ENCODE data around the gene IMPG1.
A peak's percentile ranks its signal among the peaks of the same experiment; 100 is the strongest.

IMPG1 gene

DNA sequence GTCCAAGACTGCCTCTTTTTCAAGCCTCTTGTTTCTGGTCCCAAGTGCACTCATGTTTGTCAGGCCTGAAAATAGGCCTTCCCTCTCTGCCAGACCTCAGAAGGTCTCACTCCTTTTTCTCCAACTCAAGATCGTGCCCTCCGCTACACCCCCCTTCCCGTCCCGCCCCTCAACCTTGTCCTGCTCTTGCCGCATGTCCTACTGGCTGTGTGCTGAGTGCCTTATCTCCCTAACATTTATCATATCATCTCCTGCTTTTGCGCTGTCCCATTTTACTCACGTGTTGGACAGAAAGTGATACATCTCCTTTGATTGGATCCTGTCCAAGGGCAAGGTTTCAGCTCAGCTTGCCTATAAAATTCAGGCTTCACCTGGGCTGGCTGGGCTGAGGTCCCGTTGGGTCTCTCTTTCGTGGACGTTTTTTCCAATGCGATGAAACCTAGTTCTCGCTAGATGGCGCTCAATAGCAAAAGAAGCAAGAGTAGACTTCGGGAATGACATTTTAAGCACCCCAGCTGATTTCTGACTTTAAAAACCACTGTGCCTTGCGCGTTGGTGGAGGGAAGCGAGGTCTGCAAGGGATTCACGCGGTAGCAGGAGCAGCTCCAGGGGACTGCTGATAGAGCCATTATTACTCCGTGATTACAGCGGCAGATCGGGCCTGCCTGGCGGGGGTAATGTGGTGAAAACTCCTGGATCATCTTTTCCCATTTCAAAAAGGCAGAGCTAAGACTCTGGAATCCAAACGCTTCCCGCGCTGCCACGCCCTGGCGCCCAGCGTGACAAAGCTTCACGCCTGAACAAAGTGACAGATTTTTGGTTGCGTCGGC lies 137.6 kb downstream of the IMPG1 start:
- Histone ChIP-seq H3K9me3 (ENCODE audit: control insufficient read depth in 1 of 2, low read length in 2 of 2) (no peaks in the 10 kb centered on the region), H3K27ac (ENCODE audit: low read depth, low read length) (no peak overlapping the region), H3K4me3 (ENCODE audit: low read depth in 1 of 2, low read length in 2 of 2) (peak overlapping the region; percentile 59 to 65), H3K4me1 (ENCODE audit: control insufficient read depth in 1 of 2, insufficient read depth in 2 of 2, low read length in 2 of 2) (peaks cover 8 to 11% of the 10 kb centered on the region in 2 donors), H3K27me3 (ENCODE audit: control insufficient read depth in 1 of 2, insufficient read depth in 2 of 2, low read length in 2 of 2) (peaks cover 4 to 9% of the 10 kb centered on the region in 2 donors), H3K36me3 (ENCODE audit: control insufficient read depth in 1 of 2, insufficient read depth in 2 of 2, low read length in 2 of 2) (no peaks in the 10 kb centered on the region), H3K9ac (ENCODE audit: low read depth in 1 of 2, low read length in 2 of 2) (no peak overlapping the region)

GRCh38 chr6:75933387-75933975 lies 139.0 kb downstream of the IMPG1 start:
- Histone ChIP-seq H3K9me3 (ENCODE audit: control insufficient read depth in 1 of 2, low read length in 2 of 2) (no peaks in the 10 kb centered on the region), H3K27ac (ENCODE audit: low read depth, low read length) (no peak overlapping the region), H3K36me3 (ENCODE audit: control insufficient read depth in 1 of 2, insufficient read depth in 2 of 2, low read length in 2 of 2) (no peaks in the 10 kb centered on the region), H3K4me1 (ENCODE audit: control insufficient read depth in 1 of 2, insufficient read depth in 2 of 2, low read length in 2 of 2) (peaks cover 8 to 11% of the 10 kb centered on the region in 2 donors), H3K9ac (ENCODE audit: low read depth in 1 of 2, low read length in 2 of 2) (no peak overlapping the region), H3K27me3 (ENCODE audit: control insufficient read depth in 1 of 2, insufficient read depth in 2 of 2, low read length in 2 of 2) (peaks cover 4 to 9% of the 10 kb centered on the region in 2 donors), H3K4me3 (ENCODE audit: low read depth in 1 of 2, low read length in 2 of 2) (no peak overlapping the region)

DNA sequence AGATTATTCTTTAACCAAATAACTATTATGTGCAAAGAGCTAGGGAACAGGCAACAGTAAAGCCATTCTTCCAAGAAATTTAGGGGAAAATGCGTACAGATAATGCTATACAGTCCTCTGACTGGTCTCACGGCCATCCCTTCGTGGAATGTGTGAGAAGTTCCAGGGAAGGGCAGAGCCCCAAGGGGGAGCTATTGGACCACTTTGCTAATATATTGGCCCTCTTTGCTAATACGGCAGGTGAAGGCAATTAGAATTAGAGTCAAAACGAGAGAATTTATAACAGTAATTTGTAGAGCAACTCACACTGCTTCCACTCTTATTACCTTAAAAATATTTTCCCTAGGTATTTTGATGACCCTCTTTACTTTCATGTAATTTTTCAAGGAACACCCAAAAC lies 140.4 kb downstream of the IMPG1 start:
- Histone ChIP-seq H3K27ac (ENCODE audit: low read depth, low read length) (no peak overlapping the region), H3K9me3 (ENCODE audit: control insufficient read depth in 1 of 2, low read length in 2 of 2) (no peaks in the 10 kb centered on the region), H3K9ac (ENCODE audit: low read depth in 1 of 2, low read length in 2 of 2) (no peak overlapping the region), H3K4me3 (ENCODE audit: low read depth in 1 of 2, low read length in 2 of 2) (no peak overlapping the region), H3K27me3 (ENCODE audit: control insufficient read depth in 1 of 2, insufficient read depth in 2 of 2, low read length in 2 of 2) (peaks cover 4 to 9% of the 10 kb centered on the region in 2 donors), H3K36me3 (ENCODE audit: control insufficient read depth in 1 of 2, insufficient read depth in 2 of 2, low read length in 2 of 2) (no peaks in the 10 kb centered on the region), H3K4me1 (ENCODE audit: control insufficient read depth in 1 of 2, insufficient read depth in 2 of 2, low read length in 2 of 2) (peaks cover 8 to 11% of the 10 kb centered on the region in 2 donors)

- no peaks in the 10 kb centered on the region for H3K36me3 ChIP-seq (ENCODE audit: control insufficient read depth in 1 of 2, insufficient read depth in 2 of 2, low read length in 2 of 2)
- H3K9ac ChIP-seq (ENCODE audit: low read depth in 1 of 2, low read length in 2 of 2): no peak overlapping the region
- H3K9me3 ChIP-seq (ENCODE audit: control insufficient read depth in 1 of 2, low read length in 2 of 2): no peaks in the 10 kb centered on the region
- peaks cover 4 to 9% of the 10 kb centered on the region in 2 donors for H3K27me3 ChIP-seq (ENCODE audit: control insufficient read depth in 1 of 2, insufficient read depth in 2 of 2, low read length in 2 of 2)
- H3K4me3 ChIP-seq (ENCODE audit: low read depth in 1 of 2, low read length in 2 of 2): no peak overlapping the region
- peaks cover 8 to 11% of the 10 kb centered on the region in 2 donors for H3K4me1 ChIP-seq (ENCODE audit: control insufficient read depth in 1 of 2, insufficient read depth in 2 of 2, low read length in 2 of 2)
- no peak overlapping the region for H3K27ac ChIP-seq (ENCODE audit: low read depth, low read length)
Observed at GRCh38 chr6:75931011-75931680, 141.3 kb downstream of the IMPG1 start.

DNA sequence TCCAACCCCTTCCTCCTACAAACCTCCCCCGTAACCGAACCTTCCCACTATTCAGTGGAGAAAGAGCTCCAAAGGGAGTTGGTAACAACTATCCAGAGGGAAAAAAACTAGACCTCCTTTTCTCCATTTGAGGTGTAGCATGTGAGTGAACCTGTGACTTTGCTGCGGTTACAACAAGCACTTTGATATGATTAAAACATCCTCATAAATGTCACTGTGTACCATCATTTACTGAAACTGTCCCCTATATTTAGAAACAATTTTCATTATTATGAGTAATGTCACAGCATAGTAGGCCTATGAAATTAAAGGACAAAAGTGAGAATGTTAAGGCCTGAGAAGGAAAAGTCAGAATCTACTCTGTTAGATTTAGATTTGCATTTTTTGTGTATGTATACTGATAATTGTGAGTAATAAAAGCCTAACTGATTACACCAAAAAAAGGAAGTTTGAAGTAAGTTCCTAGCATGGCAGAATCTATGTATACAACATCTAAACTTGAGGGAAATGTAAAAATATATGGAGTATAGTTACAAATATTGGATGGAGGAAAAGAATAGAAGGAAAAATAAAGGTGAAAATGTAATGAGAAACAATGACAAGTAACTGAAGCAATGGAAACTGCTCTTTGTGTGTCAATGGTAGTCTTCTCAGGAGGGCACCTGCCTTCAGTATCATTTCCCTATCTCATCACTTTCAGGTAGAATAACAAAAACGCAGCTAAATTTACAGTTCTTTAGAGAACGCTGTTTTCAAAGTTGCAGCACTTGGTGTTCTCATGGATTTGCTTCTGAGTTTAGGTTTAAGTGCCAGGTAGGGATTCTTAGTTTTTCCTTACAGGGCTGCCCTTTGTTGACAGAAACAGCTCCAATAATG lies 145.9 kb downstream of the IMPG1 start:
- Histone ChIP-seq H3K9me3 (ENCODE audit: control insufficient read depth in 1 of 2, low read length in 2 of 2) (no peaks in the 10 kb centered on the region), H3K4me3 (ENCODE audit: low read depth in 1 of 2, low read length in 2 of 2) (no peak overlapping the region), H3K9ac (ENCODE audit: low read depth in 1 of 2, low read length in 2 of 2) (no peak overlapping the region), H3K27me3 (ENCODE audit: control insufficient read depth in 1 of 2, insufficient read depth in 2 of 2, low read length in 2 of 2) (no peaks in the 10 kb centered on the region), H3K27ac (ENCODE audit: low read depth, low read length) (no peak overlapping the region), H3K4me1 (ENCODE audit: control insufficient read depth in 1 of 2, insufficient read depth in 2 of 2, low read length in 2 of 2) (no peaks in the 10 kb centered on the region), H3K36me3 (ENCODE audit: control insufficient read depth in 1 of 2, insufficient read depth in 2 of 2, low read length in 2 of 2) (peaks cover 0 to 4% of the 10 kb centered on the region in 2 donors)

GRCh38 chr6:75922226-75922625 lies 150.2 kb downstream of the IMPG1 start:
- H3K27me3 ChIP-seq (ENCODE audit: control insufficient read depth in 1 of 2, insufficient read depth in 2 of 2, low read length in 2 of 2): no peaks in the 10 kb centered on the region
- no peaks in the 10 kb centered on the region for H3K9me3 ChIP-seq (ENCODE audit: control insufficient read depth in 1 of 2, low read length in 2 of 2)
- H3K9ac ChIP-seq (ENCODE audit: low read depth in 1 of 2, low read length in 2 of 2): no peak overlapping the region
- H3K4me3 ChIP-seq (ENCODE audit: low read depth in 1 of 2, low read length in 2 of 2): no peak overlapping the region
- H3K36me3 ChIP-seq (ENCODE audit: control insufficient read depth in 1 of 2, insufficient read depth in 2 of 2, low read length in 2 of 2): peaks cover 5 to 21% of the 10 kb centered on the region in 2 donors
- no peaks in the 10 kb centered on the region for H3K4me1 ChIP-seq (ENCODE audit: control insufficient read depth in 1 of 2, insufficient read depth in 2 of 2, low read length in 2 of 2)
- no peak overlapping the region for H3K27ac ChIP-seq (ENCODE audit: low read depth, low read length)

GRCh38 chr6:75913040-75913439 lies 159.4 kb downstream of the IMPG1 start:
- Histone ChIP-seq H3K4me1 (ENCODE audit: control insufficient read depth in 1 of 2, insufficient read depth in 2 of 2, low read length in 2 of 2) (no peaks in the 10 kb centered on the region), H3K36me3 (ENCODE audit: control insufficient read depth in 1 of 2, insufficient read depth in 2 of 2, low read length in 2 of 2) (peaks cover 4 to 16% of the 10 kb centered on the region in 2 donors), H3K27ac (ENCODE audit: low read depth, low read length) (no peak overlapping the region), H3K4me3 (ENCODE audit: low read depth in 1 of 2, low read length in 2 of 2) (no peak overlapping the region), H3K9me3 (ENCODE audit: control insufficient read depth in 1 of 2, low read length in 2 of 2) (no peaks in the 10 kb centered on the region), H3K27me3 (ENCODE audit: control insufficient read depth in 1 of 2, insufficient read depth in 2 of 2, low read length in 2 of 2) (no peaks in the 10 kb centered on the region), H3K9ac (ENCODE audit: low read depth in 1 of 2, low read length in 2 of 2) (no peak overlapping the region)

DNA sequence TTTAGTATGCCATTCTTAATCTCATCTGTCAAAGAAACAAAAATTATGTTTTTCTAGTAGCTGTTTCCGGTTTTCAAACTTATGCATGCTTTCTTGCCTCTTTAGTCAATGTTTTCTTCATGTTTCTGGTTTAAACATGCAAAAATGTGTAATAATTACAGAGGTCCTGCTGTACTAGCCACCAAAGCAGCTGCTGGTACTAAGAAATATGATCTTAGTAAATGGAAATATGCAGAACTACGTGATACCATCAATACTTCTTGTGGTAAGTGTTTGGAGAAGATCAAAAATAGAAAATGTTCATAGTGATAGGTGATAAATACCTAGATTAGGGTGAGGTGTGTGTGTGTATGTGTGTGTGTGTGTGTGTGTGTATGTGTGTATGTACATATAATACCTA lies 165.0 kb downstream of the IMPG1 start:
- Histone ChIP-seq H3K27ac (ENCODE audit: low read depth, low read length) (no peak overlapping the region), H3K27me3 (ENCODE audit: control insufficient read depth in 1 of 2, insufficient read depth in 2 of 2, low read length in 2 of 2) (no peaks in the 10 kb centered on the region), H3K4me3 (ENCODE audit: low read depth in 1 of 2, low read length in 2 of 2) (no peak overlapping the region), H3K9me3 (ENCODE audit: control insufficient read depth in 1 of 2, low read length in 2 of 2) (no peaks in the 10 kb centered on the region), H3K4me1 (ENCODE audit: control insufficient read depth in 1 of 2, insufficient read depth in 2 of 2, low read length in 2 of 2) (no peaks in the 10 kb centered on the region), H3K9ac (ENCODE audit: low read depth in 1 of 2, low read length in 2 of 2) (no peak overlapping the region), H3K36me3 (ENCODE audit: control insufficient read depth in 1 of 2, insufficient read depth in 2 of 2, low read length in 2 of 2) (peaks cover 0 to 4% of the 10 kb centered on the region in 2 donors)

DNA sequence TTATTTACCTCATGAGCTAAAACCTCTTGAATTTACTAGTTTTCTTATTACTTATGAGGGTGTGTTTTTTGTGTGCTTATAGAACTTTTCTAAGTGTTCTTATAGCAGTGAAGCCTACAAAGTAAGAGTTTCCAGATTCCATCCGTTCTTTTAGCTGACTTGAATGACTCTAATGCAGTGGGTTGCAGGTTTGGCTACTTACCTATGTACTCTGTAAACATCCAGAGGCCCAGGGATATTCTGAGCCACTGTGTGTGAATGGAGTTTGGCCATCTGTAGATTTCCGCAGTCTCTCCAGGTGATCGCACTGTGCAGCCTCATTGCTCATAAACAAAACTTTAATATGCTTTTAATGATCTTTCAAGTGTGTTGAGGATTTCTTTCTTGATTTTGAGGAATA lies 165.6 kb downstream of the IMPG1 start:
- Histone ChIP-seq H3K36me3 (ENCODE audit: control insufficient read depth in 1 of 2, insufficient read depth in 2 of 2, low read length in 2 of 2) (peaks cover 0 to 4% of the 10 kb centered on the region in 2 donors), H3K27me3 (ENCODE audit: control insufficient read depth in 1 of 2, insufficient read depth in 2 of 2, low read length in 2 of 2) (no peaks in the 10 kb centered on the region)

More for the DNA sequence above, 165.6 kb downstream of the IMPG1 start:
- Histone ChIP-seq H3K27ac (ENCODE audit: low read depth, low read length) (no peak overlapping the region), H3K4me3 (ENCODE audit: low read depth in 1 of 2, low read length in 2 of 2) (no peak overlapping the region), H3K4me1 (ENCODE audit: control insufficient read depth in 1 of 2, insufficient read depth in 2 of 2, low read length in 2 of 2) (no peaks in the 10 kb centered on the region), H3K9ac (ENCODE audit: low read depth in 1 of 2, low read length in 2 of 2) (no peak overlapping the region), H3K9me3 (ENCODE audit: control insufficient read depth in 1 of 2, low read length in 2 of 2) (no peaks in the 10 kb centered on the region)
